Hematopoietic multipotent progenitor cell treated with erythropoietin and hydrocortisone succinate and interleukin-3 and kit ligand, for 15 days (in vitro differentiated cells): ENCODE data around the gene NCAM2.

Experiments
- DNase-seq: peaks from one replicate; pipeline ENCODE4 v3.0.0-alpha.2; 2015; ENCODE audit warnings: low spot score

NCAM2 gene

GRCh38 chr21:21216047-21216446, 217.8 kb downstream of the NCAM2 start:
- DNase-seq: no peak

DNA sequence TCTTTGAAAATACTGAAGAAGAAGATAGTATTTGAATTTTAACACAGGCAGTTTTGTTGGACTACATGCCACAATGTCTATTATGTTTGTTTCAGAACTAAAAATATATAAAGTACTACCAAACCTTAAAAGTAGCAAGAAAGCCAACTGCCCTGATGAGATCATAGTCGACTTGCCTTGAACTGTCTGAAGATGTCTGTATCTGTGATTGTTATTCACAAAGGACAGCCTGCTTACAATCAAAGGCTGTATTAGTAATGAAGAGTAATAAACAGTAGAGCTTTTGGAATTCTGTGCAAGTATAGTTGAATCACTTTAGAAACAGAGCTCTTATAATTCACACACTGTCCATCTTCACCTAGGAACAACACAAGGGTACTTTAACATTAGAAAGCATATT, 228.3 kb downstream of the NCAM2 start:
- no peak for DNase-seq

DNA sequence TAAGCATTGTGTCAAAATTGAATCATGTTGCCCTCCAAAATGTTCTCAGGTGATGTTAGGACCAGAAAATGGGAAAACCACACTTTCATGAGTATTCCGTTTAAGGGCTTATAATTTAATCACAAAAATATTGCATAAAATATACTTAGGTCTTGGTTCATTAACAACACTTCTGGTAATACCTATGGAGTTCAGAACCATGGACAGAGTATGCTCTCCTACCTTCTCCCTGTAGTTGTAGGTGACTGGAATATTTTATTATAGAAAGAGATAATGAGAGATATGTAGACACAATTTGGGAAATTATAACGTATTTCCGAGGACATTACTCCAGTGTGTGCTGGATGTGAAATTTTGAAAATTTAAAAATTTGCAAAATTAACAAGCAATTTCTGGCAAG, 232.5 kb downstream of the NCAM2 start:
- no peak for DNase-seq

DNA sequence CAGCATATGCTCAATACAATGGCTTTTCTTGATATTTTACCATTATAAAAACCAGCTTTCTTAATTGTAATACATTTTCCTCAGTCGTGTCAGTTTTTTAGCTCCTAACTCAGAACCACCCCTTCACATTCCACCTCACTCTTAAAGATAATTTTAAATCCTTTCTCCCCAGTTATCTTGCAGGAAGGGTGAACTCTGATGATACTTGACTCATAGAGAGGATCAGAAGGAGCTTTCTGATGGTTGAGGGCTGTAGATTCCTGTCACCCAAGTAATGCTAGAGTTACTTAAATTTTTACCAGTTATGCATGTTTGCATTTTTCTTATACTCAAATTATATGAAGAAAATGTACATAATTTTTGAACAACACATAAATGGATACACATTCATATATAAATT, 233.7 kb downstream of the NCAM2 start:
- DNase-seq: no peak

DNA sequence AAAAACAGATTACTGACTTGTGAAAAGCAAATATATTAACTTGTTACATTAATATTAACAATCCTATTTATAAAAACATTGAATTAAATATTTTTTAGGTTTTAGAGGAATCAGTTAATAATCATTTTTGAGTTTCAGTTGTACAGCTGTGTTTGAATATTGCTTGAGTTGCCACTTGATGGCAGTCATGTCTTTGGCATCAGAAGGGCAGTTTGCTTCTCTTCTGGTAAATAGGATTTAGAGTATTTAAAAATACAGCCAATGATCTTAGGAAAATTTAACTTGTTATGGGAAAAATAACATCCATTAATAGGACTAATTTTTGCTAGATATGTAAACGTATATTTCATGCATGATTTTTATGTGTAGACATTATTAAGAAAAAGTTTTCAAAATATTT, 234.1 kb downstream of the NCAM2 start:
- no peak for DNase-seq

- no peak for DNase-seq
Measured at GRCh38 chr21:21233051-21233450, 234.8 kb downstream of the NCAM2 start.

DNA sequence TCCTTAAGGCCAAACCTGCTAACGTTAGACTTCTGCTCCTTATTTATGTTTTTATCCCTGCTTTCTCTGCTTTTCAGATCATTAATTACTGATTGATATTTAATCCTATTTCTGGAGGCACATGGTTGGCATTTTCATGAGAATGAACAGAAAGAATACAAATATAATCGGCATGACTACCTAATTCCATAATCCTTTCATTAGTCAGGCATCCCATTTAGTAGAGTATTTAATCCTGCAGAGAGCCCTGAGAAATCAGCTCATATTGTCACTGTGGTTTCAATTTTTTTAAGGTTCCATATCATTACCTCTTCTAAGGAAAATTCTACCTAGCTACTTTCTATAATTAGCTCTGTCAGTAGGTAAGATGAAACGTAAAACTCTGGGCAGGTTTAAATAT, 238.8 kb downstream of the NCAM2 start:
- DNase-seq: no peak

DNA sequence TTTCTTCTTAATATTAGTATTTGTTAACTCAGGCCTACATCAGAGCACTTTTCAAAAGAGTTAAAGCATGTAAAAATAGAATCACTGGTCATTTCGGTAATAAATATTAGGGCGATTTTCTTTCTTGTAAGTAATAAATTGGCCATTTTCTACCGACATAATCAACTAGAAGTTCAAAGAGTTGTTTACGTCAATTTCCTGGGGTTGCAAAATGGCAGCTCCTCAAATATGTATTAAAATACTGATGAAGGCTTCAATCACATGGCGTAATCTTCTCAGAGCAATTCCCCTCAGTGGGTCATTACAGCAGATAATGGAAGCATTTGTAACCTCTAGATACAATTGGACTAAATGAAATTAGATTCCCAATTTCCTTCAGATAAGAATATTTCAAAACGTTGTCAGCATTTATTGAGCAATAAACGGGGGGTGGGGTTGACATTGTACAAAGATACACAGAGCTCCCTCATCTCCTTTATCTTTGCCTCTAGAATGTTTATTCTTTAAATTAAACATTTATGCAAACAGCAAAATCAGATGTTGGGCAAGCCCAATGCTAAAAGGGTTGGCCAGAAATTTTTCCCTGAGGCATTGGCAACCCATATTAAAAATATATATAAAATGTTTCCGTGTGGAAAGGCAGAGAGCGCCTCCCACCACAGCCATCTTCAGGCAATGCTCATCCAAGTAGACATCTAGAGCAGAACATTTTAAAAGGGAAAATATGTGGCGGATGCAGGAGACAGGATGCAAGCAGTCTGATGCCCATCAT, 240.6 kb downstream of the NCAM2 start:
- no peak for DNase-seq

- no peak for DNase-seq
Measured at GRCh38 chr21:21241391-21241790, 243.2 kb downstream of the NCAM2 start.

DNA sequence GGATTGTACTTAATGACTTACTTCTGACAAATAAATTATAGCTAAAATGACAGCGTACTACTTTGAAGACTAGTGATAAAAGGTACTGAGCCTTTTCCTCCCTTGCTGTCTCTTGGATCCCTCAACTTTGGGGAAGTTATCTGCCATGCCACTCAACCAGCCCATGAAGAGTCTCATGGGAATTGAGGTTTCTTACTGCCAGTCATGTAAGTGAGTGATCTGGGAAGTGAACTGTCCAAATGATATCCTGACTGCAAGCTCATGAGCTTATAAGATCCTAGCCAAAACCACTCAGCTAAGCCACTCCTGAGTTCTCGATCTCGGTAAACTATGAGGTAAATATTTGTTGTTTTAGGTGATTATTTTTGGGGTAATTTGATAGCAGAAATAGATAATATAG, 247.8 kb downstream of the NCAM2 start:
- DNase-seq: no peak

- no peak for DNase-seq
Measured at GRCh38 chr21:21247424-21247823, 249.2 kb downstream of the NCAM2 start.

DNA sequence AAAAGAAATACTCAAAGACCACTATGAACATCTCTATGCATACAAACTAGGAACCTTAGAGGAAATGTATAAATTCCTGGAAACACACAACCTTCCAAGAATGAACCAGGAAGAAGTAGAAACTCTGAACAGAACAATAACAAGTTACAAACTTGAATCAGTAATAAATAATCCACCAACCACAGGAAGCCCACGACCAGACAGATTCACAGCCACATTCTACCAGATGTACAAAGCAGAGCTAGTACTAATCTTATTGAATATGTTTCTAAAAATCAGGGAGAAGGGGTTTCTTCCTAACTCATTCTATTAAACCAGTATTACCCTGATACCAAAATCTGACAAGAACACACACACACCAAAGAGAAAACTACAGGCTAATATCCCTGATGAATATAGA, 263.8 kb downstream of the NCAM2 start:
- DNase-seq: no peak

DNA sequence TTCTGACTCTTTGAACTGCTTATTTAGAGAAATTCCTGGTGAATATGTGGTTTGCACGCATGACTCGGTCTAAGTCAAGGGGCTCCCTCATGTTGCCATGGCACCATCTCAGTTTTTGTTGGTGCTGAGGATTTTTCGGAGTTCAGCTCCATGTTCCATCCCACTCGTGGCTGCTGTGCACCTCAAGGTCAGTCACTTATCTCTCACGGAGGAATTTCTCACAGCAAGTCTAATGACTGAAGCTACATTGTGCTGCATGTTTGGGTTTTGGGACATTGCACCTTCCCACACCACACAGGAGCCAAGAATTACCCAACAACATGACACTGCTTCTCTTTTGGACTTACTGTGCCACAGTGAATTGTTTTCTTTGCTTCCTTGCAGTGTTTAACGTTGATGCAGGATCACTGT, 269.9 kb downstream of the NCAM2 start:
- DNase-seq: no peak

DNA sequence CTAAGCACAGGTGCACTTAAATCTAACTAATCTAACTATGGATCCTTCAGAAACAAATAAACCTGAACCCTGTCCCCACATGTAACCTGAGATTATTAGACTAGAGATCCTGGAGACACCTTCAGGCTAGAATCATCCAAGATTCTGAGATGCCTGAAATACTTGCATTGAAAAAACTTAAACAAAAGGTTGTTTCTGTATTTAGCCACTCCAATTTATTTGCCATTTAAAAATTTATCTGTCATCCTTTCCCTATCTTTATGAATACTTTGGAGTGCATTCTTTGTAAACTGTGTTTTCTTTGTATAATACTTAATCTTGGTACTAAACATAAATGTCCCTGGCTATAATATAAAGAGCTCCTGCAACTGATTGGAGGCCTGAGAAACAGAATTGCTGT, 270.7 kb downstream of the NCAM2 start:
- no peak for DNase-seq

DNA sequence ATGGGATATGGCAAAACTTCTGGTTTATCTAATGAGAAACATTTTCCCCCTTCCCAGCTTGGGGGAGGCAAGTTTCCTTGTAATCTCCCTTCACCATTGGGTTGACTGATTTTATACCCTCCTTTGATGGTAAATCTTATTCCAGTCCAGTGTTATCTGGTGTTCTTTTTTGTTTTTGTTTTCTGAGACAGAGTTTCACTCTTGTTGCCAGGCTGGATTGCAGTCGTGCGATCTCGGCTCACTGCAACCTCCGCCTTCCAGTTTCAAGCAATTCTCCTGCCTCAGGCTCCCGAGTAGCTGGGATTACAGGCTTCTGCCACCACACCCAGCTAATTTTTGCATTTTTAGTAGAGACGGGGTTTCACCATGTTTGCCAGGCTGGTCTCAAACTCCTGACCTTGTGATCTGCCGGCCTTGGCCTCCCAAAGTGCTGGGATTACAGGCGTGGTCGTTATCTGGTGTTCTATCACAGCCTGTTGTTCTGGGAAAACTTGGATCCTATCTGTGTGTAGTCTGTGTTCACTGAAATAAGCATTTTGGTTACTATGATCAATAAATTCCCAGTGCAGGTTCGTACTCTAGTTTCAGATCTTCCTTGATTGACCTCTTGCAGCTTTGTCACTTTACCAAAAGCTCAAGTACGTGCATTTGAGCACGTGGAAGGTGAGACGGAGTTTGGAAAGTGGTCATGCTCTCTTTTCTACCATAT, 281.1 kb downstream of the NCAM2 start:
- DNase-seq: no peak

- no peak for DNase-seq
Measured at GRCh38 chr21:21283810-21284209, 285.6 kb downstream of the NCAM2 start.

DNA sequence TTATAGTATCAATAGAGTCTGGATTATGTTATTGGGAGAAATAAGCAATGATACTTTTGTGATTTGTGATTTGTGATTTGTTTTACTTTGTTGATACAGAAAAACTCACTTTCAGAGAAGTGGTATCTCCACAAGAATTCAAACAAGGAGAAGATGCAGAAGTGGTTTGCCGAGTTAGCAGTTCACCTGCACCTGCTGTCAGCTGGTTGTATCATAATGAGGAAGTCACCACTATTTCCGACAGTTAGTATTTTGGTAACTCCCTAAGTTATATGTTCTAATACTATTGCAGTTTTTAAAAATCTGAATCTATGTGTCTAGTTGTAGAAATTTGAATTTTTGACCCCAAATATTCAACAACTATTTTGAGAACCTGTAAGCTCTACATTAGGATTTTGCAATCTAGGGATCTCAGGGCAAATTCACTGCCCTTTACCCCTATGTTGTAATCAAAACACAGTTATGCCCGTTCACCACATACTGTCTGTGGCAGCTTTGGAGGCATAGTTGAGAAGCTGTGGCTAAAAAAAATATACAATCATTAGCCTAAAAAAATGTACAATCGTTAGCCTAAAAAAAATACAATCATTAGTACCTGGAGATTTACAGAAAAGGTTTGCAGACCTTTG, 288.1 kb downstream of the NCAM2 start:
- DNase-seq: no peak

DNA sequence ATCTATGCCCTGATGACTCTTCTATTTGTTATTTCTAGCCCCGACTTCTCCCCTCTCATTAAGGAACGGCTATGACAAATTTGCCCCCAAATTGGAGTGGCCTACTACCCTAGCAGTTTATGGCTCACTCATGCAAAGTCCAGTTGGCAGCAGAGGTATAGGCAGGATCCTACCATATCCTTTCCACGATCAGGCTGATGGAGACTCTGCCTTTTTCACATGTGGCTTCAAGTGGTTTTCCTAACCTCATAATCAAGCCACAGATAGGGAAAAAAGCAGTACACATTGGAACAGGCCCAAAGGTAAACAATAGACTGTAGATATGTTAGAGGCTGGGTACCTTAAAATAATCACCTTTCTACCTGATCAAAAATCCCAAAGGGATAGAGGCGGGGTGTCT, 292.5 kb downstream of the NCAM2 start:
- DNase-seq: no peak

- DNase-seq: no peak
Measured at GRCh38 chr21:21291883-21292569, 293.8 kb downstream of the NCAM2 start.

GRCh38 chr21:21295303-21295702, 297.1 kb downstream of the NCAM2 start:
- no peak for DNase-seq

- no peak for DNase-seq
Measured at GRCh38 chr21:21297211-21297610, 299.0 kb downstream of the NCAM2 start.

GRCh38 chr21:21301013-21301412, 302.8 kb downstream of the NCAM2 start:
- DNase-seq: no peak

DNA sequence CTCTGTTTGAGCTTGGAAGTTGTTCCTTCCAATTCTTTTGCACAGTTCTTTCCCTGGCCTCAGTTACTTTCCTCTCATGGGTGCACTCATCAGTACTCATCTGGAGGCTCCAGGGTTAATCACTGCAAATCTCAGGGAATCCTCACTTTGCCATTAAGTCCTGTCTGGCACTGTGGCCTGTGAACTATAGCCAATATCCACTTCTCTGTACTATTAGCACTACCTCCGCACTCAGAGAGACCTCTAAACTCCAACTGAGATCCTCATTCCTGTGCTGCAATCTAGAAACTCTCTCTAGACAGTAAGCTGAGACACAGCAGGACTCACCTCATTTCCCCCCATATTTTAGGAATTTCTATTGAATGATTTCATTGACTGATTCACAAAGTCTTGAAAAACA, 311.3 kb downstream of the NCAM2 start:
- no peak for DNase-seq
